ENCODE data around the gene NF1. TPM values are rescaled to one million over a fixed set of nuclear protein-coding genes. Genes with fewer than 3 reads are reported as not detected.

NF1 gene
- polyA plus RNA-seq, 6 donors from 2014 or later, result 4.8 to 10.2 (median 8.3) TPM

DNA sequence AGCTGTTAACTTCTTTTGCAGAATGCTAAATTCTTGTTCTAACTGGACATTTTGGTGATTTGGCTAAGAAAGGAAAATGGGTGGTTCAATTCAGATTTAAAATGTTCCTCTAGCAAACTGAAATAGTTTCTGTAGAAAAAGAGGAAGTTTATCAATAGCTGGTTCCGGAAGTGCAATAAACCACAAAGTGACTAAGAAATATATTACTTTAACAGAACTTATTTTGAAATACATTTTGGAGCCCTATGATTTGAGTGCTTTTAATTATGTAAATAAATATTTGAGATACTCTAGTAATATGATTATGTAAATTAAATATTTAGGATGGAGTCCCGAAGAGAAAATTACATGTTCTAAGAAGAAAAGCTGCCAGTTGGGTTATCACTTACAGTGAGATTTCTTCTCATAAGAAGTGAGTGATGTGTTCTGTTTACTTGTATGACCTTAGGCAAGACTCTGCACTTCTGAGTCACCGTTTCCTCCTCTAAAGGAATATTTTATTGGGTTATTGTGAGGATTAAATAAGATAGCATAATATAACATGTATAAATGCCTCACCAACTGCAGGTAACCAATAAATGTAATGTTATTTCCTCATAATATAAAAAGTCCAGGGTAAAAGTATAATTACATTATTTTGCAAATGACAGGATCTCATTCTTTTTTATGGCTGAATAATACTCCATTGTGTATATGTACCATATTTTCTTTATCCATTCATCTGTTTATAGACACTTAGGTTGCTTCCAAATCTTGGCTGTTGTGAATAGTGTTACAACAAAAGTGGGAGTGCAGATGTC is 219.4 kb downstream of the NF1 start, which contains the start of gene EVI2B:
TSS of gene EVI2B (minus strand) at position 73 of the 800 bp plus-strand sequence. CDS start 8,445 bp downstream, outside the sequence.
- Mint-ChIP-seq H3K4me3 (peak within 1 kb of the TSS; percentile 72 to 99 (median 94)), H3K4me1 (peaks cover 30 to 55% (median 43%) of the 10 kb centered on the region in 3 donors), H3K9me3 (no peaks in the 10 kb centered on the region), H3K36me3 (peaks cover 0 to 16% of the 10 kb centered on the region in 2 donors), H3K27me3 (no peaks in the 10 kb centered on the region), H3K27ac (peak within 1 kb of the TSS; percentile 29 to 97 (median 90))
- ATAC-seq (ENCODE audit: low read depth in 2 of 2) (peak; percentile 44 to 50), DNase-seq (peak; percentile 74)

DNA sequence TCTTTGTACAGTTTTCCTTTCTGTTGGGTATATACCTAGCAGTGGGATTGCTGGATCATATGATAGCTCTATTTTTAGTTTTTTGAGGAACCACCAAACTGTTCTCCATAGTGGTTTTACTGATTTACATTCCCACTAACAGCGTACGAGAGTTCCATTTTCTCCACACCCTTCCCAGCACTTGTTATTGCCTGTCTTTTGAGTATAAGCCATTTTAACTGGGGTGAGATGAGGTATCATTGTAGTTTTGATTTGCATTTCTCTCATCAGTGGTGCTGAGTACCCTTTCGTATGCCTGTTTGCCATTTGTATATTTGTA is 220.0 kb downstream of the NF1 start:
- Mint-ChIP-seq H3K4me1 (peaks cover 30 to 55% (median 40%) of the 10 kb centered on the region in 3 donors), H3K27me3 (no peaks in the 10 kb centered on the region), H3K36me3 (peaks cover 0 to 16% of the 10 kb centered on the region in 2 donors), H3K9me3 (no peaks in the 10 kb centered on the region), H3K4me3 (peak overlapping the region; percentile 60 to 99 (median 92)), H3K27ac (peak overlapping the region in 2 of 6 donors; percentile 75 to 87)
- DNase-seq (no peak), ATAC-seq (ENCODE audit: low read depth in 2 of 2) (no peak)

GRCh38 chr17:31318298-31318801 is 223.6 kb downstream of the NF1 start:
- Mint-ChIP-seq H3K27me3 (no peaks in the 10 kb centered on the region), H3K4me3 (peak overlapping the region; percentile 81 to 96 (median 89)), H3K36me3 (peaks cover 0 to 6% of the 10 kb centered on the region in 2 donors), H3K9me3 (no peaks in the 10 kb centered on the region), H3K4me1 (peaks cover 28 to 56% (median 31%) of the 10 kb centered on the region in 3 donors), H3K27ac (peak overlapping the region; percentile 84 to 94 (median 93))
- DNase-seq (peak; percentile 39), ATAC-seq (ENCODE audit: low read depth in 2 of 2) (peak; percentile 14 to 25)

DNA sequence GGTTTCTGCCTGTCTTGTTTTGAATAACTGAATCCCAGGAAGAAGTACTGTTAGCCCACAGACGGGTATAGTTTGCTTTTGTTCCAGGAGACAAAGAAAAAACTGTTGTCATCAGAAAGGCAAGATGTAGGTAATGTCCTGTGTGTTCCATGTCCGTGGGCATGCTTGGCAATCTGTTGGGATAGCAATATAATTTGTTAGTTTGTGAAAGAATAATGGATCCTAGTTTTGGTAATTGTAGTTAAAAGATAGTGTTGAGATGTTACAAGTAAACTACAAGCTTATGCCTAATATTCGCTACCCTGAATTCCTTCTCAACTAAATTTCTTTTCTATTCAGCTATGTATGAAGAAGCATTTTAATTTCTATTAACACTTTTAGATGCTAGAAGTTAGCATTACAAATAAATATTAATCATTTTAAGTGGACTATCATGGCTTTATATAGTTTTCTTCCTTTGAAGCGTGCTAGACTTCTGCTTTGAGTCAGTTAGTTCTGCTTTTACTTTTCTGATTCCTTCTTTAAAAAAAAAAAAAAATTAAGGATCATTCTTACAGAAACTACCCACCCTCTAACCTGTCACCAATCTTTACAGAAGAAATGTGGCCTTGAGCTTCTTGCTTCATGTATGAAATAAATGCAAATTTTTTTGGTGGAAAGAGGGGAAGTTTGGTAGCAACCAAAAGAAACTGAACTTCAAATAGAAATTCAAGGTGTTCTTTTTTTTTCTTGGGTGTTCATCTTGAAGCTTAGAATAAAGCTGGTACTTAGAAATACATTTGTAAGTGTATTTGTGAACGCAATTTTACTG is 224.3 kb downstream of the NF1 start:
- ATAC-seq (ENCODE audit: low read depth in 2 of 2) (peak; percentile 78 to 80), DNase-seq (peak; percentile 73)
- H3K27me3 Mint-ChIP-seq, result no peaks in the 10 kb centered on the region
- no peaks in the 10 kb centered on the region for H3K9me3 Mint-ChIP-seq
- peaks cover 0 to 6% of the 10 kb centered on the region in 2 donors for H3K36me3 Mint-ChIP-seq
- peak overlapping the region; percentile 84 to 94 (median 93) for H3K27ac Mint-ChIP-seq
- peak overlapping the region; percentile 81 to 96 (median 89) for H3K4me3 Mint-ChIP-seq
- H3K4me1 Mint-ChIP-seq, result peaks cover 33 to 56% (median 36%) of the 10 kb centered on the region in 3 donors

DNA sequence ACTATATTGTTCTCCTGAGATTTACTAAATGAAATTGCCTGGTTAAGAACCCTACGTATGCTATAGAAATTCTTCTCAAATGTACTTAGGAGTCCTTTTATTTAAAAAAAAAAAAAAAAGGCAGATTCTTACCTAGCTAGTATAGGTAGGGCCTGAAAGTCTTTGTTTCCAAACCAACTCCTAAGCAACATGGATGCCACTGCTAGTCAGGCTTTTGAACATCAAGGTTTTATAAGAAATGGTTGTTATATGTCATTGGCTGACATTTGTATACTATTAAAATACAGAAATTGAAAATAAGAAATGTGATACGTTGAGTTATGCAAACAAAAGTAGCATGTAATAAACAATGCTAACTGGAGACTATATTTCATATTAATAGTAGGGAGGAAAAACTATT is 225.5 kb downstream of the NF1 start:
- DNase-seq (no peak), ATAC-seq (ENCODE audit: low read depth in 2 of 2) (no peak)
- H3K4me1 Mint-ChIP-seq, result peaks cover 30 to 47% (median 31%) of the 10 kb centered on the region in 3 donors
- peak overlapping the region; percentile 78 to 93 (median 88) for H3K4me3 Mint-ChIP-seq
- H3K27me3 Mint-ChIP-seq, result no peaks in the 10 kb centered on the region
- H3K27ac Mint-ChIP-seq, result peak overlapping the region in 3 of 6 donors; percentile 20 to 89 (median 36)
- no peaks in the 10 kb centered on the region for H3K9me3 Mint-ChIP-seq
- peaks cover 0 to 6% of the 10 kb centered on the region in 2 donors for H3K36me3 Mint-ChIP-seq

DNA sequence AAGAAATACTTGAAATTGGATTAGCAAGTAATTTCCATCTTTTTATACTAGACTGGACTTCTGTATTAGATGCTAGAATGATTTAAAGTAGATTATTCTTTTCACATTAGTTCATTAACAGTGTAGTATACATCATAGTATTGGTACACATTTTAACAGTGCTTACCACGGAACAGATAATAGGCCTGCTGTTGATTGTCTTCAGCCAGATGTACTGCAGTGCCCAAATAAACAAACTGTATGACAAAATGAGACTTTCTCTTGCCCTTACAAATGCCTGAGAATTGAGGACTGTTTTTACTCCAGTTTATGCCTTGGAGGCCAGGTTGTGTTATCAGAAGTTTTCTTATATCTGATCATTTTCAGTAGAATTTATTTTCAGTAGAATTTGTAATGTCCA is 226.0 kb downstream of the NF1 start:
- no peak for DNase-seq
- H3K27me3 Mint-ChIP-seq, result no peaks in the 10 kb centered on the region

GRCh38 chr17:31321481-31321880 is 226.7 kb downstream of the NF1 start, which contains the start of gene EVI2A:
TSS of gene EVI2A (minus strand) at chr17:31321622. CDS start at chr17:31319013, 2,609 bp downstream.
- H3K36me3 Mint-ChIP-seq, result peaks cover 0 to 6% of the 10 kb centered on the region in 2 donors
- ATAC-seq (ENCODE audit: low read depth in 2 of 2) (peak; percentile 56 to 63), DNase-seq (peak; percentile 63)

More for the DNA sequence above, 226.0 kb downstream of the NF1 start:
- H3K27ac Mint-ChIP-seq, result peak overlapping the region; percentile 78 to 95 (median 91)
- no peaks in the 10 kb centered on the region for H3K9me3 Mint-ChIP-seq
- peaks cover 30 to 43% (median 31%) of the 10 kb centered on the region in 3 donors for H3K4me1 Mint-ChIP-seq
- H3K36me3 Mint-ChIP-seq, result peaks cover 0 to 6% of the 10 kb centered on the region in 2 donors
- ATAC-seq (ENCODE audit: low read depth in 2 of 2), result no peak
- H3K4me3 Mint-ChIP-seq, result peak overlapping the region; percentile 78 to 93 (median 88)

GRCh38 chr17:31321966-31322365 is 227.2 kb downstream of the NF1 start:
- Mint-ChIP-seq H3K36me3 (peaks cover 0 to 6% of the 10 kb centered on the region in 2 donors), H3K27me3 (no peaks in the 10 kb centered on the region), H3K4me1 (peaks cover 30 to 34% (median 31%) of the 10 kb centered on the region in 3 donors), H3K4me3 (peak overlapping the region; percentile 78 to 93 (median 88)), H3K27ac (peak overlapping the region; percentile 78 to 95 (median 91)), H3K9me3 (no peaks in the 10 kb centered on the region)
- no peak for DNase-seq
- no peak for ATAC-seq (ENCODE audit: low read depth in 2 of 2)

More at GRCh38 chr17:31321481-31321880, 226.7 kb downstream of the NF1 start, which contains the start of gene EVI2A:
- peak within 1 kb of the TSS; percentile 78 to 95 (median 91) for H3K27ac Mint-ChIP-seq
- peak within 1 kb of the TSS; percentile 78 to 93 (median 88) for H3K4me3 Mint-ChIP-seq
- peaks cover 30 to 37% (median 31%) of the 10 kb centered on the region in 3 donors for H3K4me1 Mint-ChIP-seq
- H3K27me3 Mint-ChIP-seq, result no peaks in the 10 kb centered on the region
- no peaks in the 10 kb centered on the region for H3K9me3 Mint-ChIP-seq

DNA sequence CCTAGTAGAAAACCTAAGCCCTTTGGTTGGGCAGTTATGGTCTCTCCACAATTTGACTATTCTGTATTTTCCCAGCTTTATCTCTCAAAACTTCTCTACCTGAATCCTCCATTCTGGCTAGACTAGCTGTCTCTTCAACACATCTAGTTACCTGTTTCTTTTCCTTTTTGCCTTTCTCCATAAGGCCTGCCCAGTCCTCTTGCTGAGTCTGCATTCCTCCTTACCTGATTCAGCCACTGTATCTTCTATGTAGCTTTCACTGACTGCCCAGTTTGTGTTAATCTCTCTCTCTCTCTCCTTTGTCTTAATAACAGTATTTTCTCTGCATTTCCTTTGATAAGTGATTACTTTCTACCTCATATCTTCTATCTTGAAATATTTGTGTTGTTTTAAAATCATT is 228.8 kb downstream of the NF1 start:
- Mint-ChIP-seq H3K9me3 (no peaks in the 10 kb centered on the region), H3K27me3 (no peaks in the 10 kb centered on the region), H3K4me3 (peak overlapping the region in 1 of 8 donors; percentile 6), H3K27ac (peak overlapping the region; percentile 27 to 82 (median 54)), H3K4me1 (peaks cover 20 to 22% (median 21%) of the 10 kb centered on the region in 3 donors), H3K36me3 (peaks cover 0 to 10% of the 10 kb centered on the region in 2 donors)
- DNase-seq (no peak), ATAC-seq (ENCODE audit: low read depth in 2 of 2) (no peak)

DNA sequence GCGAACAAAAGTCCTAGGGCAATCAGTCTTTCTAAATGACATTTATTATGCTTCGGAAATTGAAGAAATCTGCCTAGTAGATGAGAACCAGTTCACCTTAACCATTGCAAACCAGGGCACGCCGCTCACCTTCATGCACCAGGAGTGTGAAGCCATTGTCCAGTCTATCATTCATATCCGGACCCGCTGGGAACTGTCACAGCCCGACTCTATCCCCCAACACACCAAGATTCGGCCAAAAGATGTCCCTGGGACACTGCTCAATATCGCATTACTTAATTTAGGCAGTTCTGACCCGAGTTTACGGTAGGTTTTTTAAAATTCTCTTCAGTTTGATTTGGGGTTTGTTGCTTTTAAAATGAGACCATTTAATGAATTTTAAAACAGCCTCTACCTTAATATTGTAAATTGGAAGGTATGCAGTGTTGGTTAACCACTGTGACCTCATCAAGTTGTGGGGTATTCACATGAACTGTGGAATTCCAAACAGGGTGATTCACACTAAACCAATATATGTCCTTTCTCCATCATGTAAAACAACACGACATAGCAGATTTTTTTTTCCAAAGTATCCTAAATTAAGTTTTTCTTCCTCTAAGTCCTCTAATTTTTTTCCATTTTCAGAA is 232.9 kb downstream of the NF1 start:
- ATAC-seq (ENCODE audit: low read depth in 2 of 2) (no peak), DNase-seq (no peak)
- Mint-ChIP-seq H3K27ac (no peak overlapping the region), H3K27me3 (no peaks in the 10 kb centered on the region), H3K4me3 (no peak overlapping the region), H3K4me1 (peaks cover 2 to 7% (median 6%) of the 10 kb centered on the region in 3 donors), H3K36me3 (peaks cover 0 to 10% of the 10 kb centered on the region in 2 donors), H3K9me3 (no peaks in the 10 kb centered on the region)

GRCh38 chr17:31328160-31328535 is 233.4 kb downstream of the NF1 start:
- no peaks in the 10 kb centered on the region for H3K27me3 Mint-ChIP-seq
- H3K27ac Mint-ChIP-seq, result no peak overlapping the region
- H3K4me1 Mint-ChIP-seq, result peaks cover 0 to 6% (median 5%) of the 10 kb centered on the region in 3 donors
- peaks cover 0 to 10% of the 10 kb centered on the region in 2 donors for H3K36me3 Mint-ChIP-seq
- no peaks in the 10 kb centered on the region for H3K9me3 Mint-ChIP-seq
- H3K4me3 Mint-ChIP-seq, result no peak overlapping the region
- no peak for ATAC-seq (ENCODE audit: low read depth in 2 of 2)
- DNase-seq, result no peak

- DNase-seq, result no peak
- Mint-ChIP-seq H3K4me1 (no peaks in the 10 kb centered on the region), H3K36me3 (peaks cover 0 to 10% of the 10 kb centered on the region in 2 donors), H3K9me3 (no peaks in the 10 kb centered on the region), H3K27me3 (no peaks in the 10 kb centered on the region), H3K27ac (no peak overlapping the region), H3K4me3 (no peak overlapping the region)
- no peak for ATAC-seq (ENCODE audit: low read depth in 2 of 2)
Observed at GRCh38 chr17:31329221-31329620, 234.4 kb downstream of the NF1 start.

Measured in naive B cell (primary cell).